ENCODE measurements around the gene BLCAP.
"Not testable (repeated sequence)": the region's sequence is repeated elsewhere in the genome, so short reads cannot be mapped to it uniquely, and the experiment has no call there.

BLCAP gene

GRCh38 chr20:37527638-37528445 lies at the start of gene BLCAP:
TSS of gene BLCAP (minus strand) at chr20:37527876. CDS start at chr20:37519174, 8,702 bp downstream.
- Histone ChIP-seq H3K27ac (ENCODE audit: low read depth, low read length) (peak within 1 kb of the TSS; percentile 99), H3K9ac (ENCODE audit: low read length) (peak within 1 kb of the TSS; percentile 72), H3K27me3 (ENCODE audit: control insufficient read depth, insufficient read depth, low read length) (no peaks in the 10 kb centered on the region), H3K36me3 (ENCODE audit: control insufficient read depth, insufficient read depth, low read length) (no peaks in the 10 kb centered on the region), H3K4me1 (ENCODE audit: control insufficient read depth, insufficient read depth, low read length) (peaks cover 24% of the 10 kb centered on the region), H3K4me3 (ENCODE audit: low read length) (peak within 1 kb of the TSS; percentile 91)

GRCh38 chr20:37577436-37577835 lies 49.8 kb upstream of the BLCAP start:
- H3K36me3 ChIP-seq (ENCODE audit: control insufficient read depth, insufficient read depth, low read length); H3K4me3 ChIP-seq (ENCODE audit: low read length); H3K27me3 ChIP-seq (ENCODE audit: control insufficient read depth, insufficient read depth, low read length); H3K27ac ChIP-seq (ENCODE audit: low read depth, low read length); H3K4me1 ChIP-seq (ENCODE audit: control insufficient read depth, insufficient read depth, low read length); H3K9ac ChIP-seq (ENCODE audit: low read length): not testable (repeated sequence)

- Histone ChIP-seq H3K4me1 (ENCODE audit: control insufficient read depth, insufficient read depth, low read length) (no peaks in the 10 kb centered on the region), H3K27ac (ENCODE audit: low read depth, low read length) (no peak overlapping the region), H3K9ac (ENCODE audit: low read length) (no peak overlapping the region), H3K4me3 (ENCODE audit: low read length) (no peak overlapping the region), H3K36me3 (ENCODE audit: control insufficient read depth, insufficient read depth, low read length) (no peaks in the 10 kb centered on the region), H3K27me3 (ENCODE audit: control insufficient read depth, insufficient read depth, low read length) (peaks cover 2% of the 10 kb centered on the region)
Measured at GRCh38 chr20:37576911-37577310, 49.2 kb upstream of the BLCAP start.

- Histone ChIP-seq H3K4me1 (ENCODE audit: control insufficient read depth, insufficient read depth, low read length) (no peaks in the 10 kb centered on the region), H3K4me3 (ENCODE audit: low read length) (no peak overlapping the region), H3K36me3 (ENCODE audit: control insufficient read depth, insufficient read depth, low read length) (no peaks in the 10 kb centered on the region), H3K27ac (ENCODE audit: low read depth, low read length) (no peak overlapping the region), H3K9ac (ENCODE audit: low read length) (no peak overlapping the region), H3K27me3 (ENCODE audit: control insufficient read depth, insufficient read depth, low read length) (peaks cover 2% of the 10 kb centered on the region)
Measured at GRCh38 chr20:37575884-37576283, 48.2 kb upstream of the BLCAP start.

GRCh38 chr20:37574199-37574890 lies 46.7 kb upstream of the BLCAP start:
- H3K27ac ChIP-seq (ENCODE audit: low read depth, low read length) = no peak overlapping the region
- H3K27me3 ChIP-seq (ENCODE audit: control insufficient read depth, insufficient read depth, low read length) = no peaks in the 10 kb centered on the region
- H3K4me3 ChIP-seq (ENCODE audit: low read length) = no peak overlapping the region
- H3K36me3 ChIP-seq (ENCODE audit: control insufficient read depth, insufficient read depth, low read length) = no peaks in the 10 kb centered on the region
- no peak overlapping the region for H3K9ac ChIP-seq (ENCODE audit: low read length)
- H3K4me1 ChIP-seq (ENCODE audit: control insufficient read depth, insufficient read depth, low read length) = no peaks in the 10 kb centered on the region

- no peaks in the 10 kb centered on the region for H3K4me1 ChIP-seq (ENCODE audit: control insufficient read depth, insufficient read depth, low read length)
- no peak overlapping the region for H3K9ac ChIP-seq (ENCODE audit: low read length)
- H3K27me3 ChIP-seq (ENCODE audit: control insufficient read depth, insufficient read depth, low read length) = no peaks in the 10 kb centered on the region
Measured at GRCh38 chr20:37573626-37574198, 46.0 kb upstream of the BLCAP start.

GRCh38 chr20:37571033-37571432 lies 43.4 kb upstream of the BLCAP start:
- H3K27me3 ChIP-seq (ENCODE audit: control insufficient read depth, insufficient read depth, low read length) = no peaks in the 10 kb centered on the region

More at GRCh38 chr20:37573626-37574198, 46.0 kb upstream of the BLCAP start:
- no peak overlapping the region for H3K4me3 ChIP-seq (ENCODE audit: low read length)
- no peak overlapping the region for H3K27ac ChIP-seq (ENCODE audit: low read depth, low read length)
- H3K36me3 ChIP-seq (ENCODE audit: control insufficient read depth, insufficient read depth, low read length) = no peaks in the 10 kb centered on the region

GRCh38 chr20:37570419-37570818 lies 42.7 kb upstream of the BLCAP start:
- H3K4me3 ChIP-seq (ENCODE audit: low read length) = no peak overlapping the region
- no peak overlapping the region for H3K9ac ChIP-seq (ENCODE audit: low read length)
- H3K27ac ChIP-seq (ENCODE audit: low read depth, low read length) = no peak overlapping the region
- peaks cover 2% of the 10 kb centered on the region for H3K27me3 ChIP-seq (ENCODE audit: control insufficient read depth, insufficient read depth, low read length)
- H3K36me3 ChIP-seq (ENCODE audit: control insufficient read depth, insufficient read depth, low read length) = no peaks in the 10 kb centered on the region
- no peaks in the 10 kb centered on the region for H3K4me1 ChIP-seq (ENCODE audit: control insufficient read depth, insufficient read depth, low read length)

More at GRCh38 chr20:37571033-37571432, 43.4 kb upstream of the BLCAP start:
- H3K4me3 ChIP-seq (ENCODE audit: low read length) = no peak overlapping the region
- H3K9ac ChIP-seq (ENCODE audit: low read length) = no peak overlapping the region
- no peaks in the 10 kb centered on the region for H3K4me1 ChIP-seq (ENCODE audit: control insufficient read depth, insufficient read depth, low read length)
- no peaks in the 10 kb centered on the region for H3K36me3 ChIP-seq (ENCODE audit: control insufficient read depth, insufficient read depth, low read length)
- H3K27ac ChIP-seq (ENCODE audit: low read depth, low read length) = no peak overlapping the region

- H3K27me3 ChIP-seq (ENCODE audit: control insufficient read depth, insufficient read depth, low read length) = peaks cover 14% of the 10 kb centered on the region
- no peak overlapping the region for H3K4me3 ChIP-seq (ENCODE audit: low read length)
- no peak overlapping the region for H3K27ac ChIP-seq (ENCODE audit: low read depth, low read length)
- H3K4me1 ChIP-seq (ENCODE audit: control insufficient read depth, insufficient read depth, low read length) = no peaks in the 10 kb centered on the region
- H3K36me3 ChIP-seq (ENCODE audit: control insufficient read depth, insufficient read depth, low read length) = no peaks in the 10 kb centered on the region
- H3K9ac ChIP-seq (ENCODE audit: low read length) = no peak overlapping the region
Measured at GRCh38 chr20:37567671-37568588, 40.3 kb upstream of the BLCAP start.

GRCh38 chr20:37567331-37567665 lies 39.6 kb upstream of the BLCAP start:
- Histone ChIP-seq H3K9ac (ENCODE audit: low read length) (no peak overlapping the region), H3K27ac (ENCODE audit: low read depth, low read length) (no peak overlapping the region), H3K36me3 (ENCODE audit: control insufficient read depth, insufficient read depth, low read length) (no peaks in the 10 kb centered on the region), H3K27me3 (ENCODE audit: control insufficient read depth, insufficient read depth, low read length) (peaks cover 14% of the 10 kb centered on the region), H3K4me3 (ENCODE audit: low read length) (no peak overlapping the region), H3K4me1 (ENCODE audit: control insufficient read depth, insufficient read depth, low read length) (no peaks in the 10 kb centered on the region)

- no peak overlapping the region for H3K27ac ChIP-seq (ENCODE audit: low read depth, low read length)
- H3K27me3 ChIP-seq (ENCODE audit: control insufficient read depth, insufficient read depth, low read length) = peaks cover 14% of the 10 kb centered on the region
- no peak overlapping the region for H3K4me3 ChIP-seq (ENCODE audit: low read length)
- H3K36me3 ChIP-seq (ENCODE audit: control insufficient read depth, insufficient read depth, low read length) = no peaks in the 10 kb centered on the region
- H3K4me1 ChIP-seq (ENCODE audit: control insufficient read depth, insufficient read depth, low read length) = no peaks in the 10 kb centered on the region
- H3K9ac ChIP-seq (ENCODE audit: low read length) = no peak overlapping the region
Measured at GRCh38 chr20:37566590-37567330, 39.1 kb upstream of the BLCAP start.

All from rectal smooth muscle tissue (tissue), 1 donor.